Neutrophil (primary cell): ENCODE results near the gene P2RX6.
A peak's percentile ranks its signal among the peaks of the same experiment; 100 is the strongest.
"Not testable (repeated sequence)": the region's sequence is repeated elsewhere in the genome, so short reads cannot be mapped to it uniquely, and the experiment has no call there.

Source experiments
- H3K27ac ChIP-seq: fragments of 200-600 bp; sonication (generic); 2 replicates; pipeline ENCODE4 v1.5.1; 2016; ENCODE audit warnings: mild to moderate bottlenecking, moderate library complexity
- H3K27me3 ChIP-seq: fragments of 200-600 bp; sonication (generic); 2 replicates; pipeline ENCODE4 v1.6.0; 2016; ENCODE audit warnings: mild to moderate bottlenecking
- H3K36me3 ChIP-seq: fragments of 200-600 bp; sonication (generic); 2 replicates; pipeline ENCODE4 v1.5.1; 2017
- H3K4me1 ChIP-seq, 2 experiments: fragments of 200-600 bp in 1 of 2; sonication (generic) in 1 of 2; 1 replicate in 1 of 2; 2 replicates in 1 of 2; pipeline versions ENCODE4 v1.5.1 to v1.6.1; 2013 to 2016; ENCODE audit warnings: low read depth in 1 of 2, low read length in 1 of 2, mild to moderate bottlenecking in 1 of 2, moderate library complexity in 1 of 2; ENCODE audit not compliant: control insufficient read depth in 1 of 2, insufficient read depth in 1 of 2
- H3K4me3 ChIP-seq, 2 experiments: fragments of 200-600 bp in 1 of 2; sonication (generic) in 1 of 2; 1 replicate in 1 of 2; 2 replicates in 1 of 2; pipeline ENCODE4 v1.5.1; 2013 to 2016; ENCODE audit warnings: low read depth in 1 of 2, low read length in 1 of 2, mild to moderate bottlenecking in 1 of 2, moderate library complexity in 1 of 2
- H3K9me3 ChIP-seq: fragments of 200-600 bp; sonication (generic); 2 replicates; pipeline ENCODE4 v1.5.1; 2016
- CTCF ChIP-seq: fragments of 200-600 bp; sonication (generic); IDR thresholded peaks from 2 replicates; pipeline ENCODE4 v1.5.1; 2016; ENCODE audit warnings: antibody characterized with exemption

The P2RX6 gene

GRCh38 chr22:21001601-21002325 is 13.2 kb upstream of the P2RX6 start, which contains the start of gene THAP7:
TSS of gene THAP7 (minus strand) at chr22:21002118. CDS start at chr22:21001911, 207 bp downstream.
- peak; percentile 28 for TF ChIP-seq CTCF
- H3K9me3 ChIP-seq, result no peaks in the 10 kb centered on the region
- peaks cover 13% of the 10 kb centered on the region for H3K36me3 ChIP-seq
- H3K4me1 ChIP-seq, result peaks cover 20 to 27% of the 10 kb centered on the region in 2 experiments
- peak within 1 kb of the TSS; percentile 89 for H3K27ac ChIP-seq
- peak within 1 kb of the TSS; percentile 80 to 91 for H3K4me3 ChIP-seq
- peaks cover 4% of the 10 kb centered on the region for H3K27me3 ChIP-seq

- no peak overlapping the region for H3K4me3 ChIP-seq
- no peak overlapping the region for H3K27ac ChIP-seq
- no peaks in the 10 kb centered on the region for H3K9me3 ChIP-seq
- H3K36me3 ChIP-seq, result no peaks in the 10 kb centered on the region
- peaks cover 15% of the 10 kb centered on the region for H3K27me3 ChIP-seq
- TF ChIP-seq CTCF, result no peak
- H3K4me1 ChIP-seq, result peaks cover 20 to 27% of the 10 kb centered on the region in 2 experiments
Measured at GRCh38 chr22:21003782-21004181, 11.2 kb upstream of the P2RX6 start.

- not testable (repeated sequence) for H3K4me1 ChIP-seq, H3K36me3 ChIP-seq, H3K9me3 ChIP-seq, H3K4me3 ChIP-seq, H3K27ac ChIP-seq
- peaks cover 38% of the 10 kb centered on the region for H3K27me3 ChIP-seq
Measured at GRCh38 chr22:21009208-21009607, 5.8 kb upstream of the P2RX6 start.

- no peak for TF ChIP-seq CTCF
- H3K36me3 ChIP-seq, result no peaks in the 10 kb centered on the region
- H3K27ac ChIP-seq, result no peak overlapping the region
- H3K4me1 ChIP-seq, result peaks cover 11 to 13% of the 10 kb centered on the region in 2 experiments
- no peaks in the 10 kb centered on the region for H3K9me3 ChIP-seq
- H3K27me3 ChIP-seq, result peaks cover 44% of the 10 kb centered on the region
- no peak overlapping the region for H3K4me3 ChIP-seq
Measured at GRCh38 chr22:21009638-21010425, 5.1 kb upstream of the P2RX6 start.

- Histone ChIP-seq H3K27ac (no peak overlapping the region), H3K27me3 (peaks cover 52% of the 10 kb centered on the region), H3K36me3 (no peaks in the 10 kb centered on the region), H3K4me1 (peaks cover 11 to 13% of the 10 kb centered on the region in 2 experiments), H3K9me3 (no peaks in the 10 kb centered on the region), H3K4me3 (no peak overlapping the region)
- no peak for TF ChIP-seq CTCF
Measured at GRCh38 chr22:21010426-21011113, 4.4 kb upstream of the P2RX6 start.
